ENCODE results near the gene FYN.

GRCh38 chr6:111857674-111858337 is 15.4 kb downstream of the FYN start:
- TF ChIP-seq CTCF (IDR thresholded peaks at IDR 0.05; ENCODE audit: low read depth, low read length): no peak
- TF ChIP-seq POLR2A (IDR thresholded peaks at IDR 0.05; ENCODE audit: extremely low read depth, insufficient read length): no peak
- no peak for TF ChIP-seq MAX (IDR thresholded peaks at IDR 0.05; ENCODE audit: low read depth, low read length)
- no peak for TF ChIP-seq MYC (IDR thresholded peaks at IDR 0.05; ENCODE audit: low read depth, low read length)
